ENCODE results near the gene PCSK6. TPM values are rescaled to one million over a fixed set of nuclear protein-coding genes. Genes with fewer than 3 reads are reported as not detected.

The PCSK6 gene
- total and polyA plus RNA-seq, 2 of the 8 experiments (the other 6 are each of a cell fraction or from before 2014, with no cell fraction given) = 1.9 to 4.0 TPM

- TF ChIP-seq CREB1 (IDR thresholded peaks at IDR 0.05) = no peak
- TF ChIP-seq EP300 (IDR thresholded peaks at IDR 0.05; ENCODE audit: borderline replicate concordance in 1 of 2, low read depth in 2 of 2, low read length in 2 of 2) = no peak
- no peak for TF ChIP-seq ATF3 (IDR thresholded peaks at IDR 0.05; ENCODE audit: insufficient read depth, low read depth, low read length)
- TF ChIP-seq SRF (IDR thresholded peaks at IDR 0.05; ENCODE audit: low read depth, low read length) = no peak
- TF ChIP-seq POLR2AphosphoS5 (IDR thresholded peaks at IDR 0.05; ENCODE audit: low read depth, low read length) = no peak
These were observed 116.5 kb downstream of the PCSK6 start (continued) for GRCh38 chr15:101372960-101373525.

All from H1 (cell line).